ENCODE measurements around the gene KIAA1549.
"Not testable (repeated sequence)": the region's sequence is repeated elsewhere in the genome, so short reads cannot be mapped to it uniquely, and the experiment has no call there.

The KIAA1549 gene

DNA sequence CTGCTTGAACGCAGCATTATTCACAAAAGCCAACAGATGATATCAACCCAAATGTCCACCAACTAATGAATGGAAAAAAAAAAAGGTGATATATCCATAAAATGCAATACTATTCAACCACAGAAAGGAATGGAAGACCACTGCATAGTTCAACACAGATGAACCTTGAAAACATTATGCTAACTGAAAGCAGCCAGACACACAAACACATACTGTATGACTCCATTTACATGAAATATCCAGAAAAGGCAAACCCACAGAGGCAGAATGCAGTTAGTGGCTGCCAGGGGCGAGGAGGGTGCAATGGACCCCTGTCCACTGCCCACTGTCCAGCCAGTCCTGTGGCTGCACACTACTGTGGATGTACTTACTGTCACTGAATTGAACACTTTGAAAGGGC, 36.6 kb downstream of the KIAA1549 start:
- no peak for DNase-seq (ENCODE audit: low read depth)

DNA sequence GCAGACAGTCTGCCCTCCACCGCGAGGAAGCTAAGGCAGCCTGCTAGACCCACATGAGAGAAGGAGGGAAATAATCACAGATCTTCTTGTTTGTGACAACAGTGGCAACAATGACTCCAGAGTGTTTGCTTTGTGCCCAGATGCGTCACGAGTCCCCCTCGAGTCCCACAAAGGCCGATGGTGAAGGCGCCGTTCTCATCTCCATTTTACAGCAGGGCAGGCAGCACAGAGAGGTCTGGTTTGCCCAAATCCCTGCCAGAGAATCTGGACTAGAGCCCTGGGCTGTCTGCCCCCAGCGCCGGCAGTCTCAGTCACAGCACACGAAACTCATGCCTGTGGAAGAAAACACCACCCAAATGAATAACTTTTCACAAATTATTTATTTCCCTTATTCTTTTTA, 38.1 kb downstream of the KIAA1549 start:
- no peak for DNase-seq (ENCODE audit: low read depth)

DNA sequence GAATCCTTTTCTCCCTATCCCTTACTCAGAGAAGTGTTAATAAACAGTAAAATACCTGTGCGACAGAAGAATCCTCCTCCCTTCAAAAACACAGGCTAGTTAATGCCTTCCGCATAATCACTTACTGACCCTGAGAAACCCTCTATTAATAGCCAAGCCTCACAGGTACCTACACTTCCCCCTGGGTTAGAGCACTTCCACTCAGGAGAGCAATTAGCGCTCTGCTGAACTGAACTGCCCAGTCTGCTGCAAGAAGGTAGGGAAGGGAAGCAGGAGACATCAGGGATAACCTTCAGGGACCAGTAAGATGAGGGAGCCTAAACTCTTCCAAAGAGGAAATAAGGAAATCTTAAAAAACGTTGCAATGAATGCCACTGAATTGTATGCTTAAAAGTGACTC, 39.6 kb downstream of the KIAA1549 start:
- DNase-seq (ENCODE audit: low read depth): no peak

DNA sequence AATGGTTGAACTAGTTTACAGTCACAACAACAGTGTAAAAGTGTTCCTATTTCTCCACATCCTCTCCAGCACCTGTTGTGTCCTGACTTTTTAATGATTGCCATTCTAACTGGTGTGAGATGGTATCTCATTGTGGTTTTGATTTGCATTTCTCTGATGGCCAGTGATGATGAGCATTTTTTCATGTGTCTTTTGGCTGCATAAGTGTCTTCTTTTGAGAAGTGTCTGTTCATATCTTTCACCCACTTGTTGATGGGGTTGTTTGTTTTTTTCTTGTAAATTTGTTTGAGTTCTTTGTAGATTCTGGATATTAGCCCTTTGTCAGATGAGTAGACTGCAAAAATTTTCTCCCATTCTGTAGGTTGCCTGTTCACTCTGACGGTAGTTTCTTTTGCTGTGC, 40.6 kb downstream of the KIAA1549 start:
- DNase-seq (ENCODE audit: low read depth): not testable (repeated sequence)

DNA sequence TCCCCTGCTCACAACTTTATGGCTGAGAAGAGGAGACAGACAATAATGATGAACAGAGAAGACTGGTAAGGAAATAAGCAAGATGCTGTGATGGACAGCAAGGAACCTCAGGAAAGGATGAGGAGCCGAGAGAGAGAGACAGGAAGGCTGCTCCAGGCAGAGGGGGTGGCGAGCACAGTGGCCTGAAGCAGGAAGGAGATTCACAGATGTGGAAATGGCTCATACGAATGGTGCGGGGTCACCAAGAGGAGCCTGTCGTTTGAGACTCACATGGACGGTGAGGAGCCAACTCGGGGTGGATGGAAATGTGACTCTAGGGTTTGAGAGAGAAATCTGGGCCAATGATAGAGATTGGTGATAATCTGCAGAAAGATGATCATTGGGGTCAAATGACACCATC, 43.7 kb downstream of the KIAA1549 start:
- no peak for DNase-seq (ENCODE audit: low read depth)

DNA sequence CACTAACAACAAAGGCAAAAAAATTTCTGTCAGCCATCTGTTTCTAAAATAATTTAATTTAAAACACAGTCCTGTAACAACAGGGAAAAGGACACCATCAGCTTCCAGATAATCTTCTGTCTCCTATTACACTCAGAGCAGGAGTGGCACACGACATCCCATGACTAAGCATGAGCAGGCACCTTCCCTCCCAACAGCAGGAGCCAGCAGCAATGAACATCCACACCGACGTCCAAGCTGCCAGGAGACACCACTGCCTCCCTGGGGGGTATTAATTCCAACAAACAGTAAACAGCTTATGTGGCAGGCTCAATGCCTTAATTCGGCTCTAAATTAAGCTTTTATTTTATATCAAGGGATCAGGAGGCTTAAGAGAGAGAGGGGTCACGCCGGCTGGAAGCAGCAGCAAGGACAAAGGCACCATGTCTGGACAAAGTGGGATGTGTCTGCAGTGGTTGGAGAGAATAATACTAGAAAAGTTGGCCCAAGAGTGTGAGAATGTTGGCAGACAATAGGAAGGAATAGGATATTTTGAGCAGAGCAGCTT, 45.7 kb downstream of the KIAA1549 start:
- DNase-seq (ENCODE audit: low read depth): no peak

DNA sequence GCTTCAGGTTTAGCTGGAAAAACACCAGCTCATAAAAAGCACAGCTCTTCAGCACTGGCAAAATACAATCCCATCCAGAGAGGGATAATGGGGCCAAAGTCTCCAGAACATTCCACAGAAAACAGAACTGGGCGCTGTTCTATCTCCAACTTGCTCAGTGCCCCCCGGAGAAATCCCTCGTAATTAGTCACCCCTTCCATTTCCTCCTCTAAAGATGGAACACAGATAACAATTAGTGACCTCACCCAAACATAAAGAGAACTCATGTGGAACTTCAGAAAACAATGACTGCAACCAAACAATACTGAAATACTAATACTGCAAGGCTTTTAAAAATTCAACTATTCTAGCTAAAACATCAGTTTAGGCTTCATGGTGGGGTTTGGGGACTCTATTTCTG, 46.3 kb downstream of the KIAA1549 start:
- DNase-seq (ENCODE audit: low read depth): no peak

DNA sequence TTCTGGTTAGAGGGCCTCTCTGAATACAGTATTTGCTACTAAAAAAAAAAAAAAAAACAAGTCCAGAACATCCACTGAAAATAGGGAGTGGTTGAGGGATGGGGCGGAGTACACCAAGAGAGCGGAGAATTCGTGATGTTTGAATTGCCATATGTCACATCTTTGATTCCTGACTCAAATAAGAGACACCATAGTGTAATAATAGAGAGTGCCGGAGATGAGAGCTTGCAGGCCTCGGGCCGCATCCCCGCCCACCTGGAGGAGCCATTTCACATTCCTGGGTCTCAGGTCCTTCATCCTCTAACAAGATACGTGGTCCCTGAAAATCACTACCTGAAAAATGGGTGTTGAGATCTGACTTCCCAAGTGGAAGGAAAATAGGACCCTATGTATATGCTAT, 46.8 kb downstream of the KIAA1549 start:
- no peak for DNase-seq (ENCODE audit: low read depth)

DNA sequence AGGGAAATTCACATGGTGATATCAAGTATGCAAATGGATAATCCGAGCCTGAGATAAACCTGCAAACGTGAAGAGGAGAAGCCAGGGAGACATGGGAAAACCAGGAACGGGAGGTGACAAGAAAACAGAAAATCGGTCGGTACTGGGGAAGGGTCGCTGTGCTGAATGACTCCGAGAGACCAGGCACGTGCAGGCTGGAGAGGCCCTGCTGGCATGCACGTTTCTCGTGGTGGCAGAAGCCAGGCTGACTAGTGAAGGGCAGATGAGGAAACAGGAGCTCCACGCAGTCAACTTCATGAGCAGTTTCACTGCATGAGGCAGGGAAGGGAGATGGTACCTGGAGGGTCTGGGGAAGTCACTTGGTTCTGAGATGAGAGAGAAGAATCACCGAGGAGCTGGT, 48.3 kb downstream of the KIAA1549 start:
- DNase-seq (ENCODE audit: low read depth): no peak

DNA sequence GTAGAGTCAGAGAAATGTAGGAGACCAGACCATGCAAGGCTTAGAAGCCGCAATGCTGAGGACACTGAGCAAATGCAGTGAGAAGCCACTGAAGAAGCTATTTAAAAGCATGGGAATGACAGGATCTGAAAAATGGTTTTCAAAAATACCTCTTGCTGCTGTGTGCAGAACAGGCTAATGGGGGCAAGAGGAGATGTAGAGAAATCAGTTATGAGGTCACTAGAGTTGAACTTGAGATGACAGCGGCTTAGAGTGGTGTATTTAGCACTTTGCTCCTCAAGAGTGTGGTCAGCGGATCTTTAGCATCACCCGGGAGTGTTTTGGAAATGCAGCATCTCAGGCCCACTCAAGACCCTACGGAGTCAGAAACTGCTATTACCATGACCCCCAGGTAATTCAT, 48.8 kb downstream of the KIAA1549 start:
- DNase-seq (ENCODE audit: low read depth): no peak

DNA sequence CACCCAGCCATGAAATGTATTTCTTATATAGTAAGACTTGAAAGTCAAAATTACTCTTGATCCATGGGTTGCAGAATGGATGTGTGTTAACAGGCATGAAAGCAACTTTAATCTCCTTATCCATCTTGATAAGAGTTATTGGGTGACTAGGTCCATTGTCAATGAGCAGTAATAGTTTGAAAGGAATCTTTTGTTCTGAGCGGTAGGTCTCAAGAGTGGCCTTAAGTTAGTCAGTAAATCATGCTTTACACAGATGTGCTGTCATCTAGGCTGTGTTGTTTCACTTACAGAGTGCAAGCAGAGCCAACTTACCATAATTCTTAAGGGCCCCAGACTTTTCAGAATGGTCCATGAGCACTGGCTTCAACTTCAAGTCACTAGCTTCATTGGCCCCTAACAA, 51.2 kb downstream of the KIAA1549 start:
- DNase-seq (ENCODE audit: low read depth): no peak

DNA sequence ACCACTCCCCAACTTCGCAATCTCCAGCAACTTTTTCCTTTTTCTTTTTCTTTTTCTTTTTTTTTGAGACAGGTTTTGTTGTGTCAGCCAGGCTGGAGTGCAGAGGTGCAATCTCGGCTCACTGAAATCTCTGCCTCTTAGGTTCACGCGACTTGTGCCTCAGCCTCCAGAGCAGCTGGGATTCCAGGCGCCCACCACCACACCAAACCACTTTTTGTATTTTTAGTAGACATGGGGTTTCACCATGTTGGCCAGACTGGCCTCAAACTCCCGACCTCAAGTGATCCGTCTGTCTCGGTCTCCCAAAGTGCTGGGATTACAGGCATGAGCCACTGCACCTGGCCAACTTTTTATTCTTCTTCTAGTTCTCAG, 55.0 kb downstream of the KIAA1549 start:
- DNase-seq (ENCODE audit: low read depth): no peak

DNA sequence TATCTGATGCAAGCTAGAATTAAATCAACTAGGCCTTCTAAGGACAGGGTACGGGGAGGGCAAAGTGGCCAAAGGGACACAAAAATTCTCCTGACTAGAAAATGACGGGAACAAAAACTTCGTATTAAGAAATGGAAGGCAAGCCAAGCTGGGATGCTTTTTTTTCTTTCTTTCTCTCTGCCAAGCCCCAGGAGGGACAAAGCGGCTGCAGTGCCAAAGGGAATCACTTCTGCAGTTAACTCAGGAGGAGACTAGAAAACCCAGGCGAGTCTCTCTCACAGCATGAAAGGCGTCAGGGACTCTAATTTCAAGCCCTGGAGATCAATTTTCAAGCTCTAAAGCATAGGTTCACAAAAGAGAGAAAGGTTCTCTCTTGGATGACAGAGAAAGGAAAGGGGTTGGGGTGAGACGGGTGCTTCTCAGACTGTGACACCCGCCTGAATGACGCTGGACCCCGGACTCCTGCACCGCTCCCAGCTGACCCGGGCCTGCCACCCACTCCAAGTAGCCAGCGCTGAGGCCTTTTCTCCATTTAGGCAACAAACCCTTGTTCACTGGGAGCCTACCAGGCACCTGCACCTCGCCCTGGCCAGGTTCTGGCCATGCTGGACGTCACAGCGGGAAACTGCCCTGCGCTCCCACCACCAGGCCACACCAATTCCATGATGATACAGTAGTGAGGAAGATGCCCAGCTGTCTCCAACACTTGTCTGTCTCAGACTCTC, 56.5 kb downstream of the KIAA1549 start:
- DNase-seq (ENCODE audit: low read depth): no peak

DNA sequence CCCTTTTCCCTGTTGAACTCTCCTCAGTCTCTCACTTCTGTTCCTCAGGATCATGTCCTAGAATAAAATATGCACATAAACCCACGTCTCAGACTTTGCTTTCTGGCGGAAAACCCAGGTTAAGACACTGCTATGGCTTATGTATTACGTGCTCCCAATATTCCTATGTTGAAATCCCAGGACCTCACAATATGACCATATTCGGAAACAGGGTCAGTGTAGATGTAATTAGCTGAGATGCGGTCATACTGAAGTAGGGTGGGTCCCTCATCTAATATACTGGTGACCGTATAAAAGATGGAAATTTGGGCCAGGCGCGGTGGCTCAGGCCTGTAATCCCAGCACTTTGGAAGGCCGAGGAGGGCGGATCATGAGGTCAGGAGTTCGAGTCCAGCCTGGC, 59.9 kb downstream of the KIAA1549 start:
- DNase-seq (ENCODE audit: low read depth): no peak

DNA sequence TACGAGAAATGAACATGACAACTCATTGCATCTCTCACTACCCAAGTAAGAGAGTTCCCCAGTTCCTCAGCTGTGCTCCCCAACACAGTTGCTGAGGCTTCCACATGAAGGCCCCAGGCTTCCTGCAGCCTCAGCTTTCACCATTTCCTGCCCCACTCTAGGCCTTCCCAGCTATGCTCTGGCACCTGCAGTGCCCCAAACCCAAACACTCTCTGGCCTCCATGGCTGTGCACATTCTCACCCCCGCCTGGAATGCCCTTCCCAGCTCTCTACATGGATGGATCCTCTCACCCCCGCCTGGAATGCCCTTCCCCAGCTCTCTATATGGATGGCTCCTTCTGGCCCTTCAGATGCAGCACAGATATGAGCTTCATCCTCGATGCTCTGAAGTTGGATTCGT, 61.3 kb downstream of the KIAA1549 start:
- DNase-seq (ENCODE audit: low read depth): no peak

DNA sequence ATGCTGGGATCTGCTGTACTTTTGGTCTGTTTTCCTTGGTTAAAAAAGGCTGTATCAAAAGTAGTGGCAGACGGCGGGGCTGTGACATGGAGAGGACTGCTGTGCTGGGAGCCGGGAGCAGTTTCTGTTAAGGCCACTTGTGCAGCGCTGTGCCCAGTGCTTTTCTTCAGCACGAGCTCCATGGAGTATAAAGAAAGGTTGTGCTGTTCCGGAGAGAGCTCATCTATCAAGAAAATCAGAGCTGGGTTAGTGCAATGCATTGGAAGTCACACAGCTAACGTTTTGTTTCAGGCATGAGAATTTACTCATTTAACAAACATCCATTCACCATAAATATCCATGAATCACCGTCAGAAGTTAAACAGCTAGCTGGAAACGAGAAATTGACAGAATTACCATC, 62.0 kb downstream of the KIAA1549 start:
- DNase-seq (ENCODE audit: low read depth): no peak

DNA sequence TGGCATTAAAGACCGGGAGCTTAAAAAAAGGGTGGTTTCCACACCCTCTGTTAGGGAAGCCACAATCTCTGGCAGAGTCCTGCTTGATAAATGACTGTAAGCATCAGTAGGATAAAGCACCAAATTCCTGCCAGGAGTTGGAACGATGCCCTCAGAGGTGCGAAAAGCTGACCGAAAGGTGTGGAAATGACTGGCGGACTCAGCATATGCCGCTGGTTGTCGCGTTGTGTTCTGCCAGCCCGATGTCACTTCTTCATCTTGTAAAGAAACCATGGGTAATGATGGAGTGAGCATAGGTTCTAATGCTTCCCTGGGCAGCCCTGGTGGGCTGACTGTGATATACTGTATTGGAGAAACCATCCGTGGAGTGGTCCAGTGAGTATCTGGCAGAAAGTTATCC, 62.4 kb downstream of the KIAA1549 start:
- DNase-seq (ENCODE audit: low read depth): no peak

DNA sequence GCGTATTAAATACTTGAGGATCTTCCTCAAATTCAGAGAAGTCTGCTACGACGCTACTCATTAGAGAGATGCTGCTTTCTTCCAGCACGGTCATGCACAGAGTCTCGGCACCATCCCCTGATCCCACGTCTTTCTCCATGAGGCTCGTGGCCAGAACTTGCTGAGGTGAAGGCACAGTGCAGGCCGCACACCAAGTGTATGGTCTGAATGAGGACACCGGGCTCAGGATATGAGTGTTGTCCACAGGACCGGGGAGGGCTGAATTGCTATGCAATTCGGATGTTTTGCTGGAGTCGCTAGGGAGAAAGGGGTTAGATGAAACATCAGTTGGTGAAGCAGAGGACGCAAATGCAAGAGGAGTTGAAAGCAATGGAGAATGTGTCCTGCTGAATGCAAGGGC, 63.0 kb downstream of the KIAA1549 start:
- DNase-seq (ENCODE audit: low read depth): no peak

DNA sequence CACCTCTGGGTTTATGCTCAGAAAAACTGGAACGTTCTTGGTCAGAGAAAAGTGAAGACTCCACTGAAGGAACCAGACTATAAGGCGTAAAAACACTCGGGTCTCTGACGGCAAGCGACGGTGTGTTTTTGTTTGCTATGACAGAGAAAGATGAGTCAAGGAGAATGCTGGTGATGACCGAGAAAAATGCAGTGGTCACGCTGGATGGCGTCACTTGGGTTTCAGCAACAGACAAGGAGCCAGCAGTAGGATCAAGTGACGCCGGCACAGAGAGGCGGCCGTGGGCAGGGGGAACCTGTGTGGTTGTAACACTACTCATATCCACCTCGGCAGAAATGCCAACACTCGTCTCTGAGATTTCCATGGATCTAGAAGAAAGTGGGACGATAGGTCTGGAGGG, 63.4 kb downstream of the KIAA1549 start:
- DNase-seq (ENCODE audit: low read depth): no peak

DNA sequence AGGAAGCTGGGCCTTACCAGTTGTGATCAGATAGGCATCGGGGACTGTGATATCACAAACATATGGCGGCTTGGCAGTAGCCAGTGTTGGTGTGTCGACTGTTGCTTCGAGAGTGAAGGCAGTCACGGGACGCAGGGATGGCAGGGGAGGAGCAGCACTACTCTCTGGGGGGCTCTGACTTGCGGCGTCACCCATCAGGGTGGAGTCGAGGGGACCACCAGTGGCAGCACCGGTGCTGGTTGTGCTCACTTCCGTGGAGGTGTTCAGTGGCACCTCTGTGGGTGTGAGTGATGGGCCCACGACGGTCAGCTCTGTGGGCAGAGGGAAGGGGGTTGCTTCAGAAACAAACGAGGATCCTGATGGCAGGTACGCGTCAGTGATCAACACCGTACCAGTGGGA, 64.5 kb downstream of the KIAA1549 start:
- DNase-seq (ENCODE audit: low read depth): no peak

DNA sequence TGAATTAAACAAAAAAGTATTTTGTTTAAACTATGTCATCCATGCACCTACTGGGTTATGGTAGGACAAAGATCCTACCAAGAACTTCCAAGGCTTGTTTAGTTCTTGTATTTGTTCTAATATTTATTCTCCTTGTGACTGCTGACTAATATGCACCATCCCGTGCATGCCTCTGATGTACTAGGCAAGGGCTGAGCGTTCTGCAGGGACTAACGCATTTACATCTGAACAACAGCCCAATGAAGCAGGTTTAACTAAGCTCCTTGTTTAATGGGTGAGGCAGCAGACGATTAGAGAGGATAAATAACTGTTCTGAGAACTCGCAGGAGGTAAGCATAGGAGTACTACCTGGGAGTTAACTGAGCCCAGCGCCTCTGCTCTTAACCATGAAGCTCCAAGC, 64.9 kb downstream of the KIAA1549 start:
- no peak for DNase-seq (ENCODE audit: low read depth)

DNA sequence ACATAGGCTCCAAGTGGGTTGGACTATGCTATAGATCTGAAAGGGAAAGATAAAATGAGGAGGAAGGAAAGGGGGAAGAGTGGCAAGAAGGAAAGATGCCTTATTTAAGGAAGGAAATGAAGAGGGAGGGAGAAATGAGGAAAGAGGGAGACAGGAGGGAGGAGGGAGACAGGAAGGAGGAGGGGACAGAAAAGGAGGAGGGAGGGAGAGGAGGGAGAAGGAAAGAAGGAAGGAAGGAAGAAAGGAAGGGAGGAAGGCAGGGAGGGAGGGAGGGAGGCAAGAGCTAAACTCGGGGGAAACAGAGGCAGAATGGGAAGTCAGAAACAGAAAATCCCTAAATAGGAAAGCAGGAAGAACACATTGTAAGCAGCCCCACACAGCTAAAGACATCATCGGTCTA, 67.4 kb downstream of the KIAA1549 start:
- no peak for DNase-seq (ENCODE audit: low read depth)

DNA sequence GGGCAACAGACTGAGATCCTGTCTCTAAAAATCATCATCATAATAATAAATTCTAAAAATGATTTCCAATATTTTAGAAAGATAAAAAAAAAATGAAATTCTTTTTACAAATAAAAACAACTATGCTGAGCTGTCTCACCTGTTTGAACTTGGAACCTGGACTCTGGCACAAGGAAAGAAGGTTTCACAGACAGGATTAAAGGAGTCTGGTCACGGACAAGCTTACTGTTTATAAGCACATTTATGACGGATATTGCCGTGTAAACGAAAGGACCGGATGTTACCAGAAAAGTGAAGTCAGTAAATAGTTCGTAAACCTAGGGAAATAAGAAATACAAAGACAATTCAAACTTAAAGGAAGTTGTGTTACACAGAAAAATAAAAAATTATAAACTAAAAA, 70.2 kb downstream of the KIAA1549 start:
- no peak for DNase-seq (ENCODE audit: low read depth)

DNA sequence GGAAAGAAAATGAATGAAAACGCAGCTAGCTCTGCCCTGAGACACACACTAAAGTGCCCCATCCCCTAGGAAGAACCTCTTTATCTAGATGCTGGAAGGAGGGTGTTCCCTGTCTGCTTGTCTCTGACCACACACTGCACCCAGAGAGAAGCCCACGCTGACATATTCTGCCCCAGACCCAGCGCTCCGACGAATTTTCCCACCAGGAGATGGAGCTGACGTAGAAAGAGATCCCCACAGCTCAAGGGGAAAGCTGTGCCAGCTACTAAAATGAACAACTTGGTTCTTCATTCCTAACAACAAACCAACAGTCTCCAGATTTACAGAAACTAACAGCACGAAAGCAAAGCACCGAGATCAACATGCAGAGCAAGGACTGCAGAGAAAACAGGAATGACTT, 73.3 kb downstream of the KIAA1549 start:
- DNase-seq (ENCODE audit: low read depth): no peak

Measured in stimulated activated CD8-positive, alpha-beta memory T cell treated with anti-CD3 and anti-CD28 coated beads, Interleukin-12 subunit alpha, Interleukin-12 subunit beta, amount 100 ng/mL, for 4 hours (primary cell).